GM21529 (cell line): ENCODE results near the gene ESR2.
A peak's percentile ranks its signal among the peaks of the same experiment; 100 is the strongest.
"Not testable (repeated sequence)": the region's sequence is repeated elsewhere in the genome, so short reads cannot be mapped to it uniquely, and the experiment has no call there.

Experiments
- ATAC-seq: cut with Tn5 transposase; IDR thresholded peaks from one replicate; pipeline ENCODE4 v1.9.1; 2021; ENCODE audit not compliant: unreplicated experiment

Gene ESR2

DNA sequence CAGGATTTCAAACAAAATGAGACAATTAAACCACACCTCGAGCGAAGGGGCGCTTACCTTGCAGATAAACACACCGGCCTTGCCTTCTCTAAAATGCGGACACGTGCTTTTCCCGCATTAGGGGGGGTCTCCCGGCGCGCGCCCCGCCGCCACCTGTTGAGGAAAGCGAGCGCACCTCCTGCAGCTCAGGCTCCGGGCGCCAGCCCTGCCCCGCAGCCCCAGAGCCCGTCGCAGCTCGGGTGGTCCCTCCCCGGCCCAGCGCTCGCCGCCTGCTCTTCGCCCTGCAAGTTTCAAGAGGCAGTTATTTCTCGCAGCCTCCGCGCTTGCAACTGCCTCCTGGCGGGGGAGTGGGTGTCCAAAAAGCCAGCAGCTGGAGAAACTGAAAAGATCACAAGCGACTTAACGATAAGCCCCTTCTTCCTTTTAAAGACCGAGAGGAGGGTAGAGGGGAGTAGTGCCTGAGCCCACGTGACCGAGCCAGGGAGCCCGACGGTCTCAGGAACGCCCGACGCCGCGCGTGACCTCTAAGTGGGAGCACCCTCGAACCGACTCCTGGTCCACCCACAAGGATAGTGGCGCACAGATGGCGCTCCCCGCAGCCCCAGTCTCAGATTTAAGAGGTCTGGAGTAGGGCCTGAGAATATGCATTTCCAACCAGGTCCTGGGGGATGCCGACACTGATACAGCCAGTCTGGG lies at the start of gene ESR2:
TSS of gene ESR2 (minus strand) at position 396 of the 696 bp plus-strand sequence. CDS start 11,386 bp downstream, outside the sequence.
- ATAC-seq: peak; percentile 44

DNA sequence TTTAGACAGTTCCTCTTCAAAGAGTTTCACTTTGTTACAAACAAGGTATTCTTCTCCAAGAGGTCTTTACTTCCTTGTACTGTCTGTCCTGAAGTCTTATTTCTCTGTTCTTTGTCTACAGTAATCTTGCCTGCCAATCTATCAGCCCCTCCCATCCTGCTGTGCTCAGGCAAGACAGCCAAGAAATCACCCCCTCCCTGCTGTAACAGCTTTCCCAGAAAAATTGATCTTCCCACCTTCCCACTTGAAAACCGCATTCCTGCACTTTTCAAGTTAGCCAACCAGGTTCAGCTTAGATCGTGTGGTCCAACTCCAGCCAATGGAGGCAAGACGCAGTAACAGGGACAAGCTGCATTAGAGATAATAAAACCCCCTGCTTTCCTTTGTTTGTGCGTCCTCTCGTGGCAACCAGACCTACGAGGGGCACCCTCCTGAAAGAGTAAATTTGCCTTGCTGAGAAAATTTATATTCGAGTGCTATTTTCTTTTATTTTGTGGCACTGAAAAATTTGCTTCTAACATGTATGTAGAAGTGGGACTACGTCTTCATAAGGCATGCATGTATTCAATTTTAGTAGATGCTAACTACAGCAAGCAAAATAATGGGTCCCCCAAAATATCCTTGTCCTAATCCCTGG lies 46.5 kb upstream of the ESR2 start:
- ATAC-seq: no peak

DNA sequence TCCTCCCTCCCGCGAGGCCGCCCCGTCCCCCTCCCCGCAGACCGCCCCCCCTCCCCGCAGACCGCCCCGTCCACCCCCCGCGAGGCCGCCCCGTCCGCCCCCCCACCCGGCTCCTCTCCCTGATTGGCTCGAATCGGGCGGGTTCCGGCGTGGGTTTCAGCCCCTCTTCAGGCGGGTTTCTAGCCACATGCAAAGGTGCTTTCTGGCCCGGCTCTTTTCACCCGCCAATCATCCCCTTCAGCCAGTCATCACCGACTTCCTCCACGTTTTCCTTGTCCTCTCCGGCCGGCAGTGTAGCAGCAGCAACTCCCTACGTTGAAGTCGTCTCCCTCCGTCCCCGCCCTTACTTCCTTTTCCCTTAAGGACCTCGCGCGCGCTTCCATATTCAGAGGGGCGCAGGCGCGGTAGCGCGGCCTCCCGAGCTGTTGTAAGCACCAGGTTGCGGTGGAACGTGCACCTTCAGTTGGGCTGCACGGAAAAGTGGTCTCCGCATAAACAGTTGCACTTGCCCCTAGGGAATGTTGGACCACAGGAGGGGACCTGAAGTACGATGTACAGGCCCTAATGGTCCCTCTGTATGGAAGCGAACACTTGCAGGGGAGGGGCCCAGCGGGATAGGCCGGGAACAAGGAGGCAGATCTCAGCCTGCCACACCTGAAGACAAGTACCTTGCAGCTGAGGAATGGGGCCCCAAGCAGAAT lies 44.6 kb upstream of the ESR2 start:
- ATAC-seq: peak; percentile 90

DNA sequence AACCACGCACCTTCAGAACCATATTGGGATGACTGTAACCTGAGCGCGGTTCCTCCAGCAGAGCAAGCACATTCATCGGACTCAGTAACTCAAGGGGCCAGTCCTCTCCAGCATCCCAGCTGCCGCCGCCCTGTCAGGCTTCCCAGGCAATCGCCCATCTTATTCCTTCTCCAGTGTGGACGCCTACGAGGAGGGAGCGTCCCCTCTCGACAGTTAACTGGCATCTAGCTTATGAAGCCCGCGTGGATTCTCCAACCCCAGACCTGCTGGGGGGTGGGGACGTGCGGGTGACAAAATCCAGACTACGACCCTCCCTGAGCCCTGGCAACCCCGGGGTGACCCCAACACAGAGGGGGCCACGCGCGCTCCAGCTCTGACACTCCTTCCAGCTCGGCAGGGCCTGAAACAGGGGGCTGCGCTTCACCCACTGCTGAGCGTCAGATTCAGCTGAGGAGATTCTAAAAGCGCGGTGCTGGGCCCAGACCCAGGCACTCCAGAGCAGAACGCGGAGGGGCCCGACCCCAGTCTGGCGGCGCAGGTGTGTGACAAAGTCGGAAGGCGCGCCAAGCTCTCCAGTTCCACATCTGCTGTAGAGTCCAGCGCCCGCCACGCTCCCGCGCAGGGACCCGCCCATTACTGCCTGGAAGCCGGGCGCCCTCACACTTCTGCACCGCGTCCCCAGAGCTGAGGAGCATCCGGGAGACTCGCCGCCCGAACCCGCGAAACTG lies 43.9 kb upstream of the ESR2 start:
- ATAC-seq: peak; percentile 54

DNA sequence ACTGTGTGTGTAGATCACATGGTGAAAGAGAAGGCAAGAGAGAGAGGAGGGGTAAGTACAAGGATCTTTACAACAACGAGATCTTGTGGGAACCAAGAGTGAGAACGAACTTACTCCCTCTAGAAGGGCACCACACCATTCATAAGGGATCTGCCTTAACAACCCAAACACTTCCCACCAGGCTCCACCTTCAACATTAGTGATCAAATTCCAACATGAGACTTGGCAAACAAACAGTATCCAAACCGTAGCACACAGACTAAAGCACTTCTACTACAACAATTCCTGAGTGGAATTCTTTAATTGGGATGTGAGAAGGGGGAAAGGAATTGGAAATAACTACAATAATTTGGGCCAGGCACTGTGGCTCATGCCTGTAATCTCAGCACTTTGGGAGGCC lies 35.0 kb upstream of the ESR2 start:
- no peak for ATAC-seq

DNA sequence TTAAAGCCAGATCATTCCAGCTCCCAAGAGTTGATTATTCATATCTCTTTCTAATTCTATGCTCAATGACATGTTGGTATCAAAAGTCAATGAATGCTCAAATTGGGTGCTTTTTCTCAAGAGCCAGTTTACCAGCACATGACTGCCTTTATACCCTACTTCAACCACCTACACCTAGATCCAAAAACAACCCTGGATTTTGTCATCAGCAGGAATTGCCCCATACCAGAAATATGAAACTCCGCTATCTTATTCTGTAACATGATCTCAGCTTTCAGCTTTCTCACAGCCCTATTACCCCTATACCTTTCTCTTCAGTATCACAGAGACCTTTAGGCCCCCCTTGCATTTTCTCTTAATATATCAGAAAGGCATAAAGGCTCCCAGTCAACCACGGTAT lies 32.3 kb upstream of the ESR2 start:
- ATAC-seq: no peak

DNA sequence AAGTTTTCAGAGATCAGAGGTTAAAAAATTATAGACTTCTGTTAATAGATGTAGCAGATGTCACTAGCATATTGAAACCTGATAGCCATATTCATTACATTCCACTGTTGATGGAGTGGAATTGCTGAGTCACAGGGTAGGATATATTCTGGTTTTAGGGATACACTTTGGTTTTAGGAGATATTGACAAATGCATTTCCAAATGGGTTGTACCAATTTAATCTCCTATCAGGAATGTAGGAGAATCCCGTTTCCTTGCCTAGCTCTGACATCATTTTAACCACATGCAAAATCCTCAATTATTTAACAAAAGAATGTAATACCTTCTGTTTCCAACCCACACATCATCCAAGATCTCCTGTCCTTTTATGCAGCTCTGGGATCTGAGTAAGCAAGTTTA lies 30.7 kb upstream of the ESR2 start:
- ATAC-seq: no peak

DNA sequence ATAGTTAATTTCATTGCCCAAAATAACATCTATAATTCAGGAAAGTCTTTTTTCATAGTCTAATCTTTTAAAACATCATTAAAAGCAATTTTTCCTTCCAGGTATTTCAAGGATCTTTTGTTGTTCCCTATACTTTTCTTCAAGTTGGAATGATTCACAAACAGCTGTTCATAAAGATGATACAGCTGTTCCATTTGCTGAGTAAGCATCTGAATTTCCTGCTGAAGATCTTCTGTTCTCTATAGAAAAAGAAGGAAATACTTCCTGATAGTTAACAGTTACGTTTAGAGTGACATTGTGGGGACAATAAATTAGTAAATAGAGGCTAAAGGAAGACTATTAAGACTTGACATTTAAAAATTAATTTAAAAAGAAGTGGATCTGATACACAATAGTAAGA lies 30.3 kb upstream of the ESR2 start:
- ATAC-seq: no peak

DNA sequence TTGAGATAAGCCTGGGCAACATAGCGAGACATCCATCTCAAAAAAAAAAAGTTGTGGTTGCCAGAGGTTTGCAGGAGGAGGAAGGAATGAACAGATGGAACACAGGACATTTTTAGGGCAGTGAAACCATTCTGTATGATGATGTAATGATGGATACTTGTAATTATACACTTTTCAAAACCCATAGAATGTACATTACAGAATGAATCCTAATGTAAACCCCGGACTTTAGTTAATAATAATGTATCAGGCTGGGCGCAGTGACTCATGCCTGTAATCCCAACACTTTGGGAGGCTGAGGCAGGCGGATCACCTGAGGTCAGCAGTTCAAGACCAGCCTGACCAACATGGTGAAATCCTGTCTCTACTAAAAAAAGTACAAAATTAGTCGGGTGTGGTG lies 26.2 kb upstream of the ESR2 start:
- ATAC-seq: not testable (repeated sequence)

DNA sequence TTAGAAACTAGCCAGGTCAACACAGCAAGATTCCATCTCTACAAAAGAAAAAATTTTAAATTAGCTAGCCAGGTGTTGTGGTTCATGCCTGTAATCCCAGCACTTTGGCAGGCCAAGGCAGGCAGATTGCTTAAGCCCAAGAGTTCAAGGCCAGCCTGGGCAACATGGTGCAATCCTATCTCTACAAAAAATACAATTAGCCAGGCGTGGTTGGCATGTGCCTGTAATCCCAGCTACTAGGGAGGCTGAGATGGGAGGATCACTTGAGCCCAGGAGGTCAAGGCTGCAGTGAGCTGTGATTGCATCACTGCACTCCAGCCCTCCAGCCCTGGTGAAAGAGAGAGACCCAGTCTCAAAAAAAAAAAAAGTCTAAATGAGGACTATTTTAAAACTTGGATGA lies 24.5 kb upstream of the ESR2 start:
- not testable (repeated sequence) for ATAC-seq

DNA sequence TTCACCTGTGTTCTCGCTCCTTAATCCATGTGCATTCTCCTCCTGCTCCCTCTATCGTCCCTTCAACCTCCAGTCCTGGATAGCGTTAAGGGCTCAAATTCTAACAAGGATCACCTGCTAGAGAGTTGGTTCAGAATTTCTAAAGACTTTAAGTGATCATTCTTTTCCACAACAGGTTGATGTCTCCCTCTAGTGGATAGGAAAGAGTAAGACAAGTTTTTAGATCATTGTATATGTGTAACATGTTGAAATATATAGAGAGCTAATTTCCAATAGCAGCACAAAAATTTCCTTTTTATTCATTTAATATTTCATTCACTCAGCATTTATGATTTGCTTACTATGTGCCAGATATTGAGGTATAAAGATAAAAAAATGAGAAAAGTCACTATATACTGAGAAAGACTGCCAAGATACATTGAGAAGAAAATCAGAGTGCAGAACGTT lies 9.3 kb upstream of the ESR2 start:
- ATAC-seq: no peak

DNA sequence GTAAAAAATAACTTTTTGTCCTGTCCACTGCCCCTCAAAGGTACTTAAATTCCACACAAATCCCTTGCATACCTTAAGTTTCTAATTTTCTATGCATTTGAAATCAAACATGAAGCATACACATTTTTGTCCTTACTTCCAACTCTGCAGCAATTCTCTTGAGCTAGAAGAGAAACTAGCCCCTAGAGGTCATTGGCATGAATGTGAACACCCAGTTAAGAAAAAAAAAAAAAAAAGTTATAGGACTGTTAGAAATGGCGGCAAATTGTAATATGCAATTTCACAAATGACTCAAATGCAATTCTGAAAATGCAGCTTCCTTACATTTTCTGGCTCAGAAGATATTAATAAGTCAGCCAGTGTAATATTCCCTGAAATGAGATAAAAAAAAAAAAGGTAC lies 4.6 kb upstream of the ESR2 start:
- no peak for ATAC-seq

DNA sequence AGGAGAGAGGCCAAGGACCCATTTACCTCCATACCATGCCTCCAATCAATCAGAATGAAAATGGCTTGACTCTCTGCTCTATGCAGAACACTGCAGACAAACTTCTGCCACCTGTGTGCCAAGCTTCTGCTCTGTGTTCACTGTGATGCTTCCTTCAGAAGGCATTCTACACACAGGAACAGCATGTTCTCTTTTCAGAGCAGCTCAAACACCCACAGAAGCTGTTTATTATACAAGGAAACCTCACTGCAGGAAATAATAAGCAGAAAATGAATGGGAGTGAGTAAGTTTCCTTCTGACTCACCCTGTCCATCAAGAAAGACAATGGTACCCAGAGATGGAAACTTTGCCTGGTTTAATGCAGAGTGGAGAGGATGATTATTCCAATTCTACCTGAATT lies 2.4 kb upstream of the ESR2 start:
- ATAC-seq: no peak

DNA sequence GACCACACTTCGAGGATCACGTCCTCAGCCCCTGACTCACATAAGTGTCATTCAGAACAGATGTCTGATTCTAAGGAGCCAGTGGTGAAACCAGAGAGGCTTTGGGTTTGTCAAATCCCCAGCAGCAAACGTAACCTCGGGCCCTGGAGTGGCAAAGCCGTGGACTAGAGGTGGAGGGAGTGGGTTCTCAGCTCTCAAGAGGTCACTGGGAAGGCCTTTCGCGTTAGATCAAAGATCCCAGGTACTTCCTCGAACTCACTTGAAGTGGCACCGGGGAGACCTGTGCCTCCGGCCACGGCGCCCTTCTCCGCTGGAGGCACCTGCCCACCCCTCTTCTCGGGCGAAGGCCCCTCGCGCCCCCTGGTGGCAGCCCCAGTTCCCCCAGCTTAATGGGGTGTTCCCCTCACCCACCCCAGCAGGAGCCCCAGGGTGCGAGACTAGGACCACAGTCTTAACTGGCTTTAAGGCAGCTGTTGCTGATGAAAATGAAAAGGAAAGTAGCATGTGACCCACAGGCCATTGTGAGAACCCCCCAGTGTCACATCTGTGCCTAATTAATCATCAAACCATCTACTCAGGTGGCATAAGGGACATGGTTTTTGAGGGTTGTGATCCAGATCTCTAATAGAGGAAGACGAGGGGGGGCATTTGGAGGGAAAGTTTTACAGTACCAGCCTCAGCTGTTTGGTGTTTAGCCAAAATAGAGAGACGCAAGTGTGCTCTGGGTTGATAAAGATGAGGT lies 672 bp upstream of the ESR2 start:
- peak; percentile 80 for ATAC-seq

DNA sequence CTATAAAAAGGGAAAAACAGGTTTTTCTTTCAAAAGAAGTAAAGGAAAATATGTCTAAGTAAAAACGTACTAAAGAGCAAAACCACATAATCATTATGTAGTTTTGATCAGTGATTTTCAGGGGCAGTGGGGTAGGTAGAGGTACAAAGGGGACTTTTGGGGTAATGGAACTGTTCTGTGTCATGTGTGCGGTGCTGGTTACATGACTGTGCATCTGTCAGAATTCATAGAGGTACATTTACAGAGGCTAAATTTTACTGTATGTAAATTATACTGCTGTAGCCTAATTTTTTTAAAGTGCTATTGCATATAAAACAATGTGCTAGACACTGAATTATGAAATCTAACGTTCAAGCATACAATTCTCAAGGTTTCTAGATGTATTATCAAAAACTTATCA lies 2.0 kb downstream of the ESR2 start:
- ATAC-seq: no peak

DNA sequence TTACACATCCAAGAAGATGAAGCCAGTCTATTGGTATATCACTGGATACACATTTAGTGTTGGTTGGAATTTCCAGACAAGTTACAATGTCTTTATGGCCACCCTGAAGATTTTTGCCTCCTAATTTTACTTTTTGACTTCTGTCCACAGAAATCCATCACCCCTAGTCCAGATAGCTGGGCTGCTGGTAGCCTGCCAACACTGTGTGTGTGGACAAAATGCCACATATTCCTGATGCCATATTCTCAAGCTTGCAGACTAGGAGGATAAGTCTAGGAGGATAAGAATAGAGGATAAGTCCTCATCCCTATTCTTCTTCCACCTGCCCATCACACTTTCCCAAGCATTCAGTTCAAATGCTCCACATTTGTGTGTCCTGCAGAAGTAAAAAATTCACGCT lies 4.6 kb downstream of the ESR2 start:
- ATAC-seq: no peak

DNA sequence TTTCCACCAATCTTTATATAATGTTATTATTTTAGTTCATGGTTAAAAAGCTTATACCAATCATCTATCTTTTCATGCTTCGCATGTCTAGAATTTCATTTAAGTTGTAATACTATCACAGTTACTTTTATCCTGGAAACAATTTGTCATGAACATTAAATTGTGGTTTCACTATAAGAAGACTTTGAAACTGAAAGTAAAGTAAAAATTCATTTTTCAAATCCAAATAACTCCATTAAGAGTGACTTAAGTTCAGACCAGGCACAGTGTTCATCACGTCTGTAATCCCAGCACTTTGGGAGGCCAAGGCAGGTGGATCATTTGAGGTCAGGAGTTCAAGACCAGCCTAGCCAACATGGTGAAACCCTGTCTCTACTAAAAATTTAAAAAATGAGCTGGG lies 12.4 kb downstream of the ESR2 start:
- ATAC-seq: no peak

DNA sequence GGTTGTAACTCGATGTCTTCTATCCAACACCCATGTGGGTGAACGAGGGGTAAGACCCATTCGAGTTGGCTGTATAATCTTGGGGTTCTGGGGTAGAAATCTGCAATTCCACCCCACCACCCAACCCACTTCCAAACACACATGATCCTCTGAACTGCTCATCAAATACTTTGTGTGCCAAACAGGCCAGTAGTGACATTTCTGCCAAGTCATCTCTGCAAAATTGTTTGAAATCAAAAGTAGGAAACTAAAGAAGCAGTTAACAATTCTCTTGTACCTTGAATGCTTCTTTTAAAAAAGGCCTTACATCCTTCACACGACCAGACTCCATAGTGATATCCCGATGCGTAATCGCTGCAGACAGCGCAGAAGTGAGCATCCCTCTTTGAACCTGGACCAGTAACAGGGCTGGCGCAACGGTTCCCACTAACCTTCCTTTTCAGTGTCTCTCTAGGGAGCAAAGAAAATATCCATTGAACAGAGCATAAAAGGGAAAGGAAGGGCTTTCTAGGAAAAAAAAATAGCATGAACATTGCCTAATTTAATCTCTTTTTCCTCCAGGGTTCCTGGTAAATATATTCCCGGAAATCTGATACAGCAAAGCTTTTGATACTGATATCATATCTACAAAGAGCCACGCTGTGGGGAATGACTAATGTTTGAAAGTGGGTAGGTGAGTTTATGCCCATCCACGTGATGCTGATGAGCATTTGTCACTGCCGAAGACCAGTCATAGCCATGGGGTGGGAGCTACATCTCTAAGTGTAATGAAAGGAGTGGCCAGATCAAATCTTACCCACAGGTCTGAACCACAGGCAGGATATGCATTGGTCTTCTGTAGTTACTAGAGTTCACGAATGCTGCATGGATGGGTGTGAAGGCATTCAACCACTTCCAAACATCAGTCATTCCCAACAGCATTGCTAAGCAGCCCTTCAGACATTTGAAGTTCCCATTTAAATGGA lies 14.2 kb downstream of the ESR2 start:
- no peak for ATAC-seq

DNA sequence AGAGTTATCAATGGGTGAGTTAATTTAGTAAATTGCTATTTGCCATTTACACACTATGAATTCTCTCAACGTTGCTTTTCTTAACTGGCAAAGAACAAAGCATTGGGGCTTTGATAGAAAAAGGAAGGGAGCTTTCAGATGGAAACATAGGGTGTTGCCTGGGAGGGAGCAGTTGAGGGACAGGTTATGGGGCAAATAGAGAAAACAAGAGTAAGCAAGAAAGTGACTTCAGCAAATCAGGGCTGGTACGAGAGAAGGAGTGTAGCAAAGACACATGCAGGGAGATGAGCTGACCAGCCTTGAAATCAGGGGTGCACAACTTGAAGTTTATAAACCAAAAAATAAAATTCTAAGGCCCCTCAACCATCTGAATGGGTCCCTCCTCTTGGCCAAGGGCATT lies 15.7 kb downstream of the ESR2 start:
- ATAC-seq: no peak

DNA sequence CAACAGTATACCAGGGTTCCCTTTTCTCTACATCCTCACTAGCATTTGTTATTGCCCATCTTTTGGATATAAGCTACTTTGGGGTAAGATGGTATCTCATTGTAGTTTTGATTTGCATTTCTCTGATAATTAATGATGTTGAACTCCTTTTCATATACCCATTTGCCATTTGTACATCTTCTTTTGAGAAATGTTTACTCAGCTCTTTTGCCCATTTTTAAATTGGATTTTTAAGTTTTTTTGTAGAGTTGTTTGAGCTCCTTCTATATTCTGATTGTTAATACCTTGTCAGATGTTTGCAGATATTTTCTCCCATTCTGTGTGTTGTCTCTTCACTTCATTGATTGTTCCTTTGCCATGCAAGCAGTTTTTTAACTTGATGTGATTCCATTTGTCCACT lies 22.2 kb downstream of the ESR2 start:
- ATAC-seq: no peak
